K562 (cell line): Measurements from ENCODE around the gene PPP1R9B. TPM values are rescaled to one million over a fixed set of nuclear protein-coding genes. Genes with fewer than 3 reads are reported as not detected.

Experiments used
- BDP1 ChIP-seq: IDR thresholded peaks from 3 replicates; pipeline ENCODE4 v1.6.1; 2011; ENCODE audit not compliant: insufficient read length, insufficient read depth
- CXXC5 ChIP-seq: fragments of 250-450 bp; sonication (Bioruptor Pico); IDR thresholded peaks from 2 replicates; pipeline ENCODE4 v1.8.0; 2022; ENCODE audit warnings: inconsistent platforms, mild to moderate bottlenecking, moderate library complexity
- DEAF1 ChIP-seq: fragments of 450-650 bp; formaldehyde crosslinking; IDR thresholded peaks from 2 replicates; pipeline ENCODE4 v1.4.0; 2020; ENCODE audit warnings: mild to moderate bottlenecking, moderate library complexity
- ESRRB ChIP-seq: fragments of 250-450 bp; sonication (Bioruptor Pico); IDR thresholded peaks from 2 replicates; pipeline ENCODE4 v1.5.0; 2020; ENCODE audit warnings: mild to moderate bottlenecking, moderate library complexity, borderline replicate concordance
- HNRNPLL ChIP-seq: fragments of 200-400 bp; formaldehyde crosslinking; IDR thresholded peaks from 2 replicates; pipeline ENCODE4 v1.6.1; 2017; ENCODE audit warnings: low read length, low read depth, mild to moderate bottlenecking; ENCODE audit not compliant: poor library complexity, severe bottlenecking
- MAFG ChIP-seq: fragments of 450-650 bp; conservative IDR thresholded peaks from 2 replicates; pipeline ENCODE4 v1.6.1; 2016; ENCODE audit warnings: missing genetic modification characterization, missing compliant biosample characterization
- MLX ChIP-seq, 2 experiments: fragments of 450-650 bp in 1 of 2; sonication (generic) in 1 of 2; formaldehyde crosslinking; conservative IDR thresholded peaks; 2 replicates each; pipeline versions ENCODE4 v1.4.0 to v1.8.1; 2020 to 2022; ENCODE audit warnings: mild to moderate bottlenecking in 1 of 2, missing genetic modification reagents in 1 of 2
- PRPF4 ChIP-seq: fragments of 200-400 bp; formaldehyde crosslinking; IDR thresholded peaks from one replicate; pipeline ENCODE4 v1.6.1; 2017; ENCODE audit warnings: low read length, low read depth, mild to moderate bottlenecking; ENCODE audit not compliant: insufficient read depth, poor library complexity, severe bottlenecking
- REST ChIP-seq, 2 experiments: fragments of 450-650 bp; formaldehyde crosslinking in 1 of 2; IDR thresholded peaks; 2 replicates each; pipeline versions ENCODE4 v1.4.0 to v1.6.1; 2014 to 2020; ENCODE audit warnings: mild to moderate bottlenecking in 2 of 2, borderline replicate concordance in 1 of 2, low read depth in 1 of 2
- SAFB ChIP-seq: fragments of 200-400 bp; formaldehyde crosslinking; IDR thresholded peaks from 2 replicates; pipeline ENCODE4 v1.6.1; 2017; ENCODE audit warnings: low read depth, low read length, borderline replicate concordance
- SMARCA4 ChIP-seq: fragments of 450-650 bp; IDR thresholded peaks from 2 replicates; pipeline ENCODE4 v1.6.1; 2016
- SMC3 ChIP-seq: conservative IDR thresholded peaks from 2 replicates; pipeline ENCODE4 v1.6.1; 2011; ENCODE audit warnings: low read depth, low read length, improper control_type of control experiment; ENCODE audit not compliant: insufficient read depth
- VEZF1 ChIP-seq: fragments of 200-800 bp; sonication (Bioruptor generic); IDR thresholded peaks from 2 replicates; pipeline ENCODE4 v1.6.1; 2017; ENCODE audit warnings: missing genetic modification characterization, missing compliant biosample characterization
- ZNF764 ChIP-seq: fragments of 250-450 bp; sonication (Bioruptor Pico); IDR thresholded peaks from 2 replicates; pipeline ENCODE4 v1.4.0; 2020; ENCODE audit warnings: low read depth, mild to moderate bottlenecking, moderate library complexity
- polyA plus RNA-seq, 8 experiments: library from polyadenylated mRNA; depleted of rRNA in 4 of 8; stranded (reverse) in 5 of 8; unstranded in 3 of 8; fragments of >200 nt; fragmentation: Nextera tagmentation in 2 of 8; fragmentation: Illumina TruSeq in 1 of 8; extraction: Ambion mirVana in 2 of 8; extraction: Trizol in 1 of 8; gene quantifications; 2 replicates each; pipeline versions ENCODE4 v1.2.1 to v1.2.3, GENCODE V29; 2011 to 2014; ENCODE audit warnings: inconsistent platforms in 1 of 8, missing spikeins in 1 of 8
- total RNA-seq, 7 experiments: library from RNA; depleted of rRNA in 6 of 7; stranded (reverse); fragments of >200 nt in 6 of 7; fragmentation: Illumina TruSeq in 2 of 7; extraction: Trizol in 2 of 7; gene quantifications; 2 replicates each; pipeline versions ENCODE4 v1.2.1 to v1.2.3, GENCODE V29; 2011 to 2021; ENCODE audit warnings: low replicate concordance in 1 of 7

Gene PPP1R9B
- total and polyA plus RNA-seq, 9 of the 15 experiments (the other 6 are each of a cell fraction or from before 2014, with no cell fraction given) = 0.10 to 63.5 (median 24.7) TPM

- TF ChIP-seq ESRRB (CRISPR knock-in tag) = no peak
- TF ChIP-seq HNRNPLL = peak; percentile 22
- TF ChIP-seq PRPF4 = no peak
- TF ChIP-seq CXXC5 (CRISPR knock-in tag) = peak; percentile 85
- no peak for TF ChIP-seq MLX (CRISPR knock-in tag; conservative IDR thresholded peaks at IDR 0.05)
- no peak for TF ChIP-seq SMARCA4
- no peak for TF ChIP-seq REST (IDR thresholded peaks at IDR 0.05; ENCODE audit: borderline replicate concordance)
- no peak for TF ChIP-seq REST (CRISPR knock-in tag; IDR thresholded peaks at IDR 0.05; ENCODE audit: low read depth)
- TF ChIP-seq SMC3 = peak; percentile 54
- peak; percentile 87 for TF ChIP-seq ZNF764 (CRISPR knock-in tag)
- peak; percentile 19; the same call in 1 of the 2 replicates for TF ChIP-seq DEAF1 (CRISPR knock-in tag)
- TF ChIP-seq SAFB = 0 out of 2 replicates have a peak, but pooled peaks have one; percentile 30
- TF ChIP-seq MAFG = no peak
- TF ChIP-seq BDP1 = no peak
- TF ChIP-seq VEZF1 (CRISPR knock-in tag) = peak; percentile 30
These were observed 33.0 kb downstream of the PPP1R9B start (continued) for GRCh38 chr17:50117202-50118051.
